Activated CD4-positive, alpha-beta T cell treated with anti-CD3 and anti-CD28 coated beads, Interleukin-2, amount 50 U/mL, for 48 hours (primary cell): Measurements from ENCODE around the gene ANKRD65.

Experiments
- DNase-seq, 2 experiments: peaks; one replicate each; pipeline ENCODE4 v3.0.0-alpha.2; 2020

The ANKRD65 gene

DNA sequence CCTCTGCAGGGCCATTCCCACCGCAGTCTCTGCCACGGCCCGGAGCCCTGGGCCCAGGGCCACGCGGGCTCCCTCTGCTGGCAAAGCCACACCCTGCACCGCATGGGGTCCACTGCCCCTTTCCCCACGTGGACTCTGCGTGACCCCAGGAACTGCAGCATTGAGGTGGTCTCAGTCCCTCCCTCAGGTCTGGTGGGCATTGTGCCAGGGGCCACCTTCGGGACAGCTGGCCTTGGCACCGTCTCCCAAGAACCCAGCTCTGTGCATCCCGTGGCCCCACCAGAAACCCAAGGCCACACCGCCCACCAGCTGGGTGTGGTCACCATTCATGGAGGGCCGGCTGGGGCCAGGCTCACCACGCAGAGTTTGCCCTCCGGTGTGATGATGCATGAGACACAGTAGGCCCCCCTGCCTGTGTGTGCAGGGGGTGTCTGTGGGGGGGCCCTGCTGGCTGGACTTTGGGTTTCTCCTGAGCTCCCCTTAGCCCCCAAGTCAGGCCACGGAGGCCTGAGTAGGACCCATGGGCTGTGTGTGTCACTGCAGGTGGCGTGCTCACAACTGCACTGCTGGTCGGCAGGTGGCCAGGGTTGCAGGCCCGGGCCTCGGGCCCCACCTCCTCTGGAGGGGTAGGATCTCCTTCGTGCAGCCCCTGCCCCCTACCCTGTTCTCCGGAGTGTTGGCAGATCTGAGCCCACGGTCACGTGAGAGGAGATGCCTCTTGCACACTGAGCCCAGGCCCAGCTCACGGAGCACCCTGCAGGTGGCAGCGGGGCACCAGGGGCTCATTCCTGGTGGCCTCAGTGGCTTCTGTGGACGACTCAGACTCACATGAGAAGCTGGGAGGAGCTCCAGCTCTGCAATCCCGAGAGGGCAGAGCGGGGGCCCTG lies 20.2 kb upstream of the ANKRD65 start:
- peak; percentile 69 to 73 for DNase-seq

DNA sequence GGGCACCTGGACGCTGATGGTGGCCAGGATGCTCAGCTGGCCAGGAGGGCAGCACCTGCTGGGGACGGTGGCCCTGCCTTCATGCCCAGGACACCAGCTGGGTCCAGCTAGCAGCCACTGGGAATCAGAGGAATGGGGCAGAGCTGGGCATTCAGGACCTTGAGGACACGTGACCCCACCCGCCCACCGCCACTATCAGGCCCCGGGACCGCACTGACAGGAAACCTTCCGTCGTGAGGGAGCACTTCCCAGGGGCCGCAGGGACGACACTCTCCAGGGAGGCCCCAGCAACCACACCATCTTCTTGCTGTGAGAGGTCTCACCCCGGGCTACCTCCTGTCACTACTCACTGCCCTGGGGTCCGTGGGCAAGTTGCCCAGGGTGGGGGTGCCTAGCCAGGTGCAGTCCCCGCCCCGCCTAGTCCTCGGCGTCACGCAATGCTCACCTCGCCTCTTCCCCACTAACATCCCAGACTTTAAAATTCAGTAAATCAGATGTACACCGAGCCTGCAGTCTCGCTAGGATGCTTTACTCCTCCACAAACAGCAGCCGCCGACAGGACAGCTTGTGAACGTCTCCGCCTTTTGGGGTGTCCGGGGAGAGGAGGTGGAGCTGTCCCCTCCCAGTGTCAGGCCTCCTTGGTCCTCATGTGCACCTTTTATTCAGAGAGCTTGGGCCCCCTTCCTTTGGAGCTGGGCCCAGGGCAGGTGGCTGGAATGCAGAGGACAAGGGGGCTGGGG lies 19.4 kb upstream of the ANKRD65 start:
- no peak for DNase-seq

DNA sequence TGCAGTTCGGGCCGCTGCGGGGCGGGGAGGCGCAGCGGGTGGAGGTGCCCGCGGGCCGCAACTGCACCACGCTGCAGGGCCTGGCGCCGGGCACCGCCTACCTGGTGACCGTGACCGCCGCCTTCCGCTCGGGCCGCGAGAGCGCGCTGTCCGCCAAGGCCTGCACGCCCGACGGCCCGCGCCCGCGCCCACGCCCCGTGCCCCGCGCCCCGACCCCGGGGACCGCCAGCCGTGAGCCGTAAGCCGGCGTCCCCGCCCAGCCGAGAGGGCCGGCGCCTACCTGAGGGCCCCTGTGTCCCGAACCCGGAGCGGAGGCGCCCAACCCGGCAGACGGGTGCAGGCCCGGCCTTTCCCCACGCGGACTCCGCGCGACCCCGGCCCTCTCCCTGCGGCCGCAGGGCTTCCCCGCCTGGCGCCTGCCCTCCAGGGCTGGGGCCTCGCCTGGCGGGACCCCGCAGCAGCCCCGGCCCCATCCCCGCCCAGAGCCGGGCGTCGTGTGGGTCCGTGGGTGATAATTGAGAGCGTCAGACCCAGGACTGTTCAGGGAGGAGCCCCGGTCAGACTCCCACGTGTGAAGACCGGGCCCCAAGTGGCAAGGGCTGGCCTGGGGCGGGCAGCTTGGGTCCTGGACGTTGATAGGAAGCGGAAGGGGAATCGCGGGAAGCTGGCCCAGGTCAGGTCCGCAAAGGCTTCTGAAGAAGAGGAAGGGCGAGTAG lies 18.6 kb upstream of the ANKRD65 start:
- DNase-seq, result no peak

DNA sequence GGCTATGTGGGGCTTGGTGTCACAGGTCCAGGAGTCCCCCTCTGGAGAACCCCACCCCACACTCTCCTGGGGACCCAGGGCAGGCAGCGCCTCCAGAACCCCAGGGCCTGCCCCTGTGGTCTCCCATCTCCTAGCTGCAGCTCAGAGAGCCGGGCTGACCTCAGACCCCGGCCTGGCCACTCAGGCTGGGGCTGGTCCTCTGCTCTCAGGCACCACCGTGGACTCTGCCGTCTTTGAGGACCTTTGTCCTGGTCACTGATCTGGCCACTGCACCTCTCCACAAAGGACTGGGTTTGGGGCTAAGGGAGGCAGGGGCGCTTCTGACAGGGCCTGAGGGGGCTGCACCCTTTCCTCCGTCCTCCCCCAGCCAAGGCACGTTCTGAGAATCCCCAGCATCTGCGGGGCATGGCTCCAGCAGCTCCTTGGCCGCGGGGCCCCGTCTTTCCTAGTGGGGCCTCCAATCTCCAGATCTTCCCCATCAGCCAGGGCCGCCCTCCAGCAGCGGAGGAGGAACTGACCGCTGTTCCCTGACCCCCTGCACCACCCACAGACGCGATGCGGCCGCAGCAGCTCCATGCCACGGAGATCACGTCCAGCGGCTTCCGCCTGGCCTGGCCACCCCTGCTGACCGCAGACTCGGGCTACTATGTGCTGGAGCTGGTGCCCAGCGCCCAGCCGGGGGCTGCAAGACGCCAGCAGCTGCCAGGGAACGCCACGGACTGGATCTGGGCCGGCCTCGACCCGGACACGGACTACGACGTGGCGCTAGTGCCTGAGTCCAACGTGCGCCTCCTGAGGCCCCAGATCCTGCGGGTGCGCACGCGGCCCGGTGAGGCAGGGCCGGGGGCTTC lies 17.7 kb upstream of the ANKRD65 start:
- DNase-seq, result no peak

DNA sequence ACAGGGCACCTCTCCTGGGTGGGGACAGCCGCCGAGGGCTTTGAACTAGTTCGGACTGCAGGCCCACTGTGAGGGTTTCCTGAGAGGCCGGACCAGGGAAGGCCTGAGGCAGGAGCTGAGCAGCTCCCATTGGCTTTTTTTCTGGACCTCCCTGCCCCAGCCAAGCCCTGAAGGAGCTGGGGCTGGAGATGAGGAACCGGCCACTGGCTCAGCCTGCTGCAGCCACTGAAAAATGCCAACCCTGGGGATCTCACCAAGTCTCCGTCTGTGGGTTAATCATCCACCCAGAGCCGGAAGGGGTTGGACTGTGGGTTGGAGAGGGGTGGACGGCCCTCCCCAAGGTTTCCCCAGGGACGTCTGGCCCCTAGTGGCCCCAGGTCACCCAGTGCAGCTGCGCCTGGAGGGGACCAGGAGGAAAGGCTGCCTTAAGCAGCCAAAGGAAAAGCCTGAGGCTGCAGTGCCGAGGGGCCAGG lies 16.9 kb upstream of the ANKRD65 start:
- no peak for DNase-seq

DNA sequence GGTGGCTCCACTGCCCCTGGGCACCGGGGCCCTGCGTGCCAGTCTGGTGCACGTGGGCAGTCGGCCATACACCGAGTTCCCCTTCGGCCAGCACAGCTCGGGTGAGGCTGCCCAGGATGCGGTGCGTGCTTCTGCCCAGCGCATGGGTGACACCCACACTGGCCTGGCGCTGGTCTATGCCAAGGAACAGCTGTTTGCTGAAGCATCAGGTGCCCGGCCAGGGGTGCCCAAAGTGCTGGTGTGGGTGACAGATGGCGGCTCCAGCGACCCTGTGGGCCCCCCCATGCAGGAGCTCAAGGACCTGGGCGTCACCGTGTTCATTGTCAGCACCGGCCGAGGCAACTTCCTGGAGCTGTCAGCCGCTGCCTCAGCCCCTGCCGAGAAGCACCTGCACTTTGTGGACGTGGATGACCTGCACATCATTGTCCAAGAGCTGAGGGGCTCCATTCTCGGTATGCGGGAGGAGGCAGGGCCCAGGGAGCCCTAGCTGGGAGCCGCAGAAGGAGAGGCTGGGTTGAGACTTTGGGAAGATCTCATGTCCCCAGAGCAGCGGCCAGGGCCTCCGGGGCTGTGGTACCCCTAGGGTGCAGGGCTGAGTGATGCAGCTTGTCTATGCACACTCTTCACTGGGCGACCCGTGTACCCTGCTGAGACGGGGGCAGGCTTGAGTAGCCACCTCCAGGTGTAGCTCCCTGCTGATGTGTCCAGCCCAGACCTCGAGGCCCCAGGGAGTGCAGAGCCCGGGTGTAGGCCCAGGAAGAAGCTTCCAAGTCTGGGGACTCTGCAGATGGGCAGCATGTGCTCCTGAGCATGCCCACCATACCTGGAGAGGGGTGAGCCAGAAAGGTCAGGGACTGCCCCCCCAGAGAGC lies 16.2 kb upstream of the ANKRD65 start:
- no peak for DNase-seq

DNA sequence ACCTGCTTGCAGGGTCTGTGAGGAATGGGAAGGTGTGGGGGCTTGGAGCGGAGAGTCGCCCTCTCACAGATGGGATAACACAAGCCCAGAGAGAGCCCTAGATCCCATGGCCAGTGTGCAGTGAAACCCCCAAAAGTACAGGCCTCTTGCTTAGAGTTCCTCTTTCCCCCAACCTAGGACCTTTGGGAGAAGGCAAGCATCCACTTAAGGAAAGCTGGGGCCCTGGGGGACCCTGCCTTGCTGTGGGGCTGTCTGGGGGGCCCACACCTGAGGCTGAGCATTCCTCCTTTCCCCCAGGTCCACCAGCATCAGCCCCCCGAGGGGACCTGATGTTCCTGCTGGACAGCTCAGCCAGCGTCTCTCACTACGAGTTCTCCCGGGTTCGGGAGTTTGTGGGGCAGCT lies 15.6 kb upstream of the ANKRD65 start:
- no peak for DNase-seq

DNA sequence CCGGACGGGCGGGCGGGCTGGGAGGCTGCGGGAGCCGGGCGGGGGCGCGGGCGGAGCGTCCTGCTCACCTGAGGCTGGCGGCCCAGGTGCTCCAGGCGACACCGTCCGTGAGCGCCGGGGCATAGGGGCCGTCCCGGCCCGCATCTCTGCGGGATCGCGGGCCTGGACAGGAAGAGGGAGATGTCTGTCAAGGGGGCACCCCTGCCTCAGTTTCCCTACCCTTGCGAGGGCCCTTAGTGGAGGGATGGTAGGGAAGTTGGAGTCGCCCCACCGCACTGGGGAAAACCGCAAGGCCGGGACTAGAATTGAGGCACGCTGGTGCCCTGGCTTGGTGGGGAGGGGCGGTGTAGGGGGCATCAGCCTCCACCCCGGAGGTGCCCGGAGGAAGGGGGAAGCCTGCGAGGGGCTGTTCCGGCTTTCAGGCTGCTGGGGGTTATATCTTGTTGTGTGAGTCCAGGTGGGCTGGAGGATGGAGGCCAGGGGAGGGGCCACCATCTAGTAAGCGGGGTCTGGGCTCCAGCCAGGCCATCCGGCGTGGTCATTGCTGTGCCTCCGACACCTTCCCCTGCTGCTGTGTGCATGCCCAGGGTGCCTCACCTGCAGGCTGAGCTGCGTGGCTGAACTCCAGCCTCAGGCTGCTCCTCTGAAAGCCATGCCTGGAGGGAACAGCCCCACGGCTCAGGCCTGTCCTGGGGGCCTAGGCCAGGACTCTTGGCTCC lies 15.0 kb upstream of the ANKRD65 start:
- no peak for DNase-seq

DNA sequence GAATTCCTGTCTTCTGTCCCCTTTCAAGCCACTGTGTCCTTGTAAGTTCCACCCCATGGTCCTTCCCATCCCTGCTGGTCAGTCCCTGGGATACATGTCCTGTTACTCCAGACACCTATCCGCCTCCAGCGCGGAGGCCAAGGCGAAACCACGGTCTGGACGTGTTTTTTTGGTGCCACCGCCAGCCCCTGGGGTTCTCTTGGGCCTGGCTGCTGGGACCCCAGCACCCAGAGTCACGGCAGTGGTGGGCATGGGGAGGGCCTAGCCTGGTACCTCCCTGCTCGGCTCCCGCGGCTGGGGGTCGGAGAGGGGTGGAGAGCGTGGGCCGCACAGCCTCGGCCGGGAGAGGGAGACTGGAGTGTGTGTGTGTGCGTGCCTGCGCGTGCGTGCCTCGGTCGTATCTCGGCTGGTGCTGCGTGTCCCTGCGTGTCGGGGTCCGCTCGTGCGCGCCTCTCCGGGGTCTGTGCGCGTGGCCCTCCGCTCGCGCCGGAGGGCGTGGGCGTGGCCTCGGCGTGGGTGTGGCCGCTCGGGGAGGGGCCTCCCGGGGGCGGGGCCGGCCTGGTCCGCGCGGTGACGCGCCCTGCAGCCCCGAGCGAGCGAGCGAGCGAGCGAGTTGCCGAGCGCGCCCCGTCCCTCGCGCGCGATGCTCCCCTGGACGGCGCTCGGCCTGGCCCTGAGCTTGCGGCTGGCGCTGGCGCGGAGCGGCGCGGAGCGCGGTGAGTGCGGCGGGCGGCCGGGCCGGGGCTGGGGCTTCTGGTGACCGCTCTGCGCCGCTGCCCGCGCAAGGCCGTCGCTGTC lies 14.2 kb upstream of the ANKRD65 start, which contains the start of gene VWA1:
Gene VWA1 (plus strand): TSS at position 585 of the 798 bp plus-strand sequence. CDS start 59 bp downstream, at position 644.
- peak; percentile 67 to 72 for DNase-seq

DNA sequence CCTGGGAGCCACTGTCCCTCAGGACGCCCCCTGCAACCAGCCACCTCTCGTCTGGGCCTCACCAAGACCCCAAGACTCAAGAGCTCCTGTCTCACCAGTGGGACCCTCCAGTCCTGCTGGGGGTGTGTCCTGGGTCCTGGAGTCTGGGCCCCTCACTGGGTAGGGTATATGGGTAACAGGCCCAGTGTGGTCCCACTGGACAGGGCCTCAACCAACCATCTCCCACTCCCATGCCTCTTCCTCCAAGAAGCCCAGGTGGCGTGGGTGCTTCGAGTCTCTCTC lies 13.7 kb upstream of the ANKRD65 start:
- no peak for DNase-seq

DNA sequence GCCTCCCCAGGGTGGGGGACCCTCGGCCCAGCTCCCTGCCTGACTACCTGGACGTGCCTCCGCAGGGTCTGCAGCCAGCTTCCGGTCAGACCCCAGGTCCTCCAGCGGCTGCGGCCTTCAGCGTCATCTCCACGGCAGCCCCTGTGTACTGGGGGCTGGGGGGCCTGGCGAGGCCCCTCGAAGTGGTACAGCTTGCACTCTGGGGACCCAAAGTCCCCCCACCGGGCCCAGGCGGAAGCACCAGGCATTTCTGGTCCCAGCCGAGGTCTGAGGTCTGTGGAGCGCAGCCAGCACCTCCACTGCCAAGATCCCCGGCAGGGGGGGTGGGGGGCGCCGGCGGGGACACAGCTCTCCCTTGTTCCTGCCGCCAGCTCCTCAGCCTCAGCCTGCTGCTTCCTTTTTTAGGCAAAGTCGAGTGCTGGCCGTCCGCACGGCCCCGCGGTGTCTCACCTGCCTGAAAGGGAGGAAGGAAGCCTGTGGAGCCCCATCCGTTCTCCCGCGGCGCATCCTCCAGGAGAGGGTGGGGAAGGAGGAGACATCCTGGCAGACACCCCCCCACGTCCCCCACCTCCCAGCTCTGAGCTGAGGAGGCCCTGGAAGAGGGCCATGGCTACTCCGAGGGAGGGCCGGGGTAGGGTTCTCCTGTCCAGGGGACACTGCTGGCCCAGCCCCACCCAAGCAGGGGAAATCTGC lies 13.2 kb upstream of the ANKRD65 start:
- peak; percentile 25 to 32 for DNase-seq

DNA sequence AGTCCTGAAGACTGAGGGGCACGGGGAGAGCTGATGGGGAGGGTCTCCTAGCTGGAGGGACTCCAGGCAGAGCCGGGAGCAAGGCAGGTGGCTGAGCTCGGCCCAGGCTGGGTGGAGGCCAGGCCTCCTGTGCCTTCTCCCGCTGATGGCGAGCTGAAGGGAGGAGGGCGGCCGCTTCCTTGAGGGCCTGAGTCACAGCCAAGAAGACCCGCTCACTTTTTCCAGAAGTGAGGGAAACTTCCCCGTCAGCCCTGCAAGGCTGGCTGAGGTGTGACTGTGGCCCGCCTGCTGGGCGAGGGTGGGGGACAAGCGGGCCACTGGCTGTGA lies 12.7 kb upstream of the ANKRD65 start:
- DNase-seq, result peak; percentile 69 to 76

DNA sequence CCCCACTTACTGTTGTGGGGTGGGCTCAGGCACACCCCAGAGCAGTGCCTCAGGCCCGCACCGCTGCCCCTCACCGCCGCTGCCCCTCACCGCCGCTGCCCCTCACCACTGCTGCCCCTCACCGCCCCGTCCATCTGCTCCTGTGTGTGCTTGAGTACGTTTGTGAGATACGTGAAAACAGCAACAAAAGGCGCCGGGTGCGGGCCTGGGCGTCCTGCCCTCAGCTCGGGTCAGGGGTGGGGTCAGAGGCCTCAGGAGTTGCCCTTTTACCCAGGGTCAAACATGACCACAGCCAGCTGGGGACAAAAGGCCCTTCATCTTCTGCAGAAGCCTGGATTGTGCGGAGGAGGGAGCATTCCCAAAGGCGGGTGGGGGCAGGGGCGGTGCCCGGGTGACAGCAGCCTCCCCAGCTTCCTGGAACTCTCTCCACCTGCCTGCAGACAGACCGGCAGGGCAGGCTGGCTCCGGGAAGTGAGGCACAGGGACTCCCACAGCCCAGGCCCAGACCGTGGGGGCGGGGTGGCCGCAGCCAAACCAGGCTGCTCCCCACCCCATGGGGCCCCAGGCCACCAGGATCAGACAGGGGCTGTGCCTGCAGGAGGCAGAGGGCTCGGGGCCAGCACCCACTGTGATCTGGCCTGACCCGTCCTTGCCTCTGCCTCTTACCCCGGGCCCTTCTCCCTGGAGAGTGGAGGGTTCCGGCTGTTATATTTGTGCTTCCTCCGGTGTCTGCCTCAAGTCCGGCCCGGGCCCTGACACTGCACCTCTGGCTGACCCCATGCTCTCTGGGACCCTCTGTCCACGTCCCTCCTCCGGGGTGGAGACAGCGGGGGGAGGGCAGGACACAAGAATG lies 12.1 kb upstream of the ANKRD65 start:
- DNase-seq, result peak in 1 of 2 experiments; percentile 31

DNA sequence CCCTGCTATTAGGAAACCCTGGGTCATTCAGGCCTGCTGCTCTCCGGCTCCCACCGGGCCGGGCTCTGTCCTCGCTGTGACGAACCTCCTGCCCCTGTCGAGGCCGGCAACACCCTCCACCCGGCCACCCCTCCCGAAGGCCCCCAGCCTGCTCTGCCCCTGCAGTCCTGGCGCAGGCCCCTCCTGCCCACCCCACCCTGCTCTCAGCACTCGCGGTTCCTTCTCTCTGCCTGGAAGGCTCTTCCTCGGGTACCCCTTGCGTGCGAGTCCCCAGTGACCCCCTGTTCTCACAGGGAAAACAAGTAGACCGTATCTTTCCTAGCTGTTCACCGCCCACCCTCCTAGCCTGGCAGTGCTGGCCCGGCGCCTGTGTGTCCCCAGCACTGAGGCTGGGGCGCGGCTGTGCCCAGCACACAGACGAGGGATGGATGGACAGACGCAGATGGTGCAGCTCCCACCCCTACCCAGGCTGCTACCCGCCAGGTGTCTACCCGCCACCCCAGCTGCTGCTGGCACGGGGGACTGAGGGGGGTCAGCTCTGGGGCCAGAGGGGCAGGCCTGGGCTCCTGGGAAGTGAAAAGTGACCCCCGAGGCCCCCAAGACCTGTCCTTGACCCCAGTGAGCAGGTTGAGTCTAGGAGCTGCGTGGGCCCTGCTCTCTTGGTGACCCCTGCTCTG lies 11.3 kb upstream of the ANKRD65 start:
- no peak for DNase-seq

DNA sequence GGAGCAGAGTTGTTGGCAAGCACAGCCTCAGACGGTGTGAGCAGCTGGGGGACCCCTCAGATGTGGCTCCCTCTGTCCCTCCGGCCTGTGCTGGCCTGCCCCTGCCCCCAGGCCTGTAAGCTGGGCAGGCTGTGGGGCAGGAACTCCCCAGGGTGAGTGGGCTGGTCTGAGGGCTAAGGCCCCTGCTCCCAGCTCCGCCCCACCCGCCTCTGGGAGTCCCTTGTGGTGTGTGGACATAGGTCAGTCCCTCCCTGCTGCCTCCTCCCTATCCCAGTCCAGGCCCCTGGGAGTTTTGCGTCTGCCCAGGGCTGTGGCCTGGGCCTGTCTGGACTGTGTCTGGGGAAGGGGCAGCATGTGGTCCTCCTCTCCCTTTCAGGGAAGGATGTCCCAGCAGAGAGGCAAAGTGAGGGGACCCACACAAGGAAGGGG lies 10.8 kb upstream of the ANKRD65 start:
- DNase-seq, result no peak

DNA sequence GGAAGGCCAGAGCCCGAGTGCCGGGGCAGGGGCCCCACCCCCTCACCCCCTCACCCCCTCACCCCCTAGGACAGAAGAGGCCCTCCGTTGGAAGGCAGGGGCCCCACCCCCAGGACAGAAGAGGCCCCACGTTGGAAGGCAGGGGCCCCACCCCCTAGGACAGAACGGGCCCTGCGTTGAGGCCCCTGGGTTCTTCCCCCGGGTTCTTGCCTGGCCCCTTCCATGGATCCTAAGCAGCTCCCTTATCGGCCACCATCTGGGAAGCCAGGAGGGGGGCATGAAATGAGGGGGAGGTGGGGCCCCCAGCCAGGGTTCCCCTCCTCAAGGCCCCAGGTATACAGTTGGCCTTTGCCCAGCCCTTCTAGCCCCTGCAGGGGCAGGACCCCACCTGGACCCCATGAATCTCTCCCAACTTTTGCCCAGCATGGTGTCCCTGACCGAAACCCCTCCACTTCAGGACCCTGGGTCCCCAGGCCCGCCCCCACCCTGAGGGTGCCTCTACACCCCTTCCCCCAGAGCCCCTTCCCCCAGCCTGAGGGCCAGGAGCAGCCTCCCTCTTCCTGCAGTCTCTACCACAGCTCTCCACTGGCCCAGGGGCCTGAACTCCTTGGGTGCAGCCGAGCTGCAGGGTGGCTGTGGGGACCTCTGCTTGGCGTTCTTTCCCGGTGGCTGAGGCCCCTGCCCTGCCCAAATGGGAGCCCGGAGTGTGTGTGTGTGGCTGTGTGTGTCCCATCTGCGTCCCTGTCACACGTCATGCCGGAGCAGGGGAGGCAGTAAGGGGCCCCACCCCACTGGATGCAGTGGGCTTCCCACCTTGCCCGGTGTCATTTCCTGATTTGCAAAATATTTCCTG lies 10.1 kb upstream of the ANKRD65 start:
- no peak for DNase-seq
